H1 (cell line): ENCODE data around the gene B9D1. TPM values are rescaled to one million over a fixed set of nuclear protein-coding genes. Genes with fewer than 3 reads are reported as not detected.

Source experiments
- CTCF ChIA-PET: fragments of 300-600 bp; sonication (Branson Sonifier 250); formaldehyde crosslinking; loops from one replicate; lab custom pipeline; 2021; ENCODE audit not compliant: partially characterized antibody; lab: Charles Lee
- POLR2A ChIA-PET: fragments of 300-600 bp; sonication (Branson Sonifier 250); formaldehyde crosslinking; loops from one replicate; lab custom pipeline; 2021; ENCODE audit warnings: inconsistent platforms; ENCODE audit not compliant: partially characterized antibody; lab: Charles Lee
- DNase-seq, 2 experiments: peaks; one replicate each; pipeline versions ENCODE4 v3.0.0 to v3.0.0-alpha.2; 2010 to 2022; ENCODE audit warnings: low spot score in 2 of 2, low read depth in 1 of 2, mixed read lengths in 1 of 2
- FAIRE-seq: peaks from 2 replicates; lab custom pipeline; 2011; peaks lifted over from hg19 to GRCh38; lab: Jason Lieb, UNC
- H2AFZ ChIP-seq: 2 replicates; pipeline ENCODE4 v1.8.1; 2012; ENCODE audit warnings: low read length, inconsistent platforms
- H2AK5ac ChIP-seq: 2 replicates; pipeline ENCODE4 v1.6.1; 2013; ENCODE audit warnings: low read depth, low read length
- H2BK120ac ChIP-seq: replicated peaks from 2 replicates; pipeline ENCODE3; 2013; ENCODE audit warnings: low read depth, low read length, inconsistent platforms
- H2BK12ac ChIP-seq: 2 replicates; pipeline ENCODE4 v1.6.1; 2013; ENCODE audit warnings: low read depth, low read length
- H2BK15ac ChIP-seq: 2 replicates; pipeline ENCODE4 v1.6.1; 2013; ENCODE audit warnings: low read length
- H2BK20ac ChIP-seq: 2 replicates; pipeline ENCODE4 v1.6.1; 2013; ENCODE audit warnings: low read length
- H2BK5ac ChIP-seq: 2 replicates; pipeline ENCODE4 v1.6.1; 2013; ENCODE audit warnings: low read depth, low read length
- H3K14ac ChIP-seq: 2 replicates; pipeline ENCODE4 v1.6.1; 2013; ENCODE audit warnings: inconsistent platforms; ENCODE audit not compliant: insufficient read length
- H3K18ac ChIP-seq: 2 replicates; pipeline ENCODE4 v1.6.1; 2013; ENCODE audit warnings: low read length; ENCODE audit errors: extremely low read depth
- H3K23ac ChIP-seq: 2 replicates; pipeline ENCODE4 v1.6.1; 2013; ENCODE audit warnings: inconsistent platforms; ENCODE audit not compliant: insufficient read length
- H3K23me2 ChIP-seq: 2 replicates; pipeline ENCODE4 v1.6.1; 2013; ENCODE audit warnings: low read depth, low read length
- H3K27ac ChIP-seq: 2 replicates; pipeline ENCODE4 v1.6.1; 2011; ENCODE audit warnings: low read depth, low read length, inconsistent platforms
- H3K27me3 ChIP-seq, 4 experiments: replicated peaks in 1 of 4; 1 replicate in 1 of 4; 2 replicates in 3 of 4; pipeline versions ENCODE4 v1.6.1 to v1.8.1; 2011 to 2013; ENCODE audit warnings: low read length in 3 of 4, mild to moderate bottlenecking in 3 of 4, inconsistent platforms in 2 of 4, mixed read lengths in 2 of 4, moderate library complexity in 1 of 4; ENCODE audit not compliant: control insufficient read depth in 3 of 4, insufficient read depth in 3 of 4; ENCODE audit errors: extremely low read depth in 1 of 4
- H3K36me3 ChIP-seq, 4 experiments: 2 replicates each; pipeline versions ENCODE4 v1.6.1 to v1.8.1; 2011 to 2013; ENCODE audit warnings: mild to moderate bottlenecking in 4 of 4, low read length in 3 of 4, moderate library complexity in 2 of 4, control low read depth in 1 of 4, inconsistent platforms in 1 of 4; ENCODE audit not compliant: insufficient read depth in 4 of 4, control insufficient read depth in 2 of 4
- H3K4ac ChIP-seq: replicated peaks from 2 replicates; pipeline ENCODE3; 2013; ENCODE audit warnings: low read length, low read depth, mixed read lengths, inconsistent platforms; ENCODE audit not compliant: insufficient read length
- H3K4me1 ChIP-seq, 4 experiments: replicated peaks in 1 of 4; 1 replicate in 1 of 4; 2 replicates in 3 of 4; pipeline versions ENCODE4 v1.6.1 to v1.8.1; 2011 to 2013; ENCODE audit warnings: low read length in 3 of 4, inconsistent platforms in 2 of 4, mixed read lengths in 1 of 4; ENCODE audit not compliant: insufficient read depth in 4 of 4, control insufficient read depth in 3 of 4
- H3K4me2 ChIP-seq, 2 experiments: 2 replicates each; pipeline versions ENCODE4 v1.6.1 to v1.8.1; 2011 to 2013; ENCODE audit warnings: low read depth in 2 of 2, low read length in 2 of 2, control low read depth in 1 of 2, inconsistent platforms in 1 of 2, mild to moderate bottlenecking in 1 of 2; ENCODE audit not compliant: insufficient read depth in 1 of 2
- H3K4me3 ChIP-seq, 4 experiments: fragments of 200-600, 300-600 bp in 1 of 4; sonication (generic), shearing (Covaris generic), sonication (Bioruptor Twin) in 1 of 4; 2 replicates each; pipeline versions ENCODE4 v1.5.1 to v1.8.1; 2011 to 2016; ENCODE audit warnings: low read length in 4 of 4, low read depth in 3 of 4, control low read depth in 2 of 4, inconsistent platforms in 2 of 4, mild to moderate bottlenecking in 2 of 4, mixed read lengths in 1 of 4, moderate library complexity in 1 of 4; ENCODE audit not compliant: insufficient read depth in 2 of 4; ENCODE audit errors: extremely low read depth in 1 of 4
- H3K56ac ChIP-seq: replicated peaks from 2 replicates; pipeline ENCODE3; 2013; ENCODE audit warnings: low read depth, mild to moderate bottlenecking, mixed read lengths, low read length, inconsistent platforms; ENCODE audit not compliant: insufficient read length
- H3K79me1 ChIP-seq: 2 replicates; pipeline ENCODE4 v1.6.1; 2013; ENCODE audit warnings: low read depth, low read length, control low read depth
- H3K79me2 ChIP-seq, 2 experiments: 2 replicates each; pipeline versions ENCODE4 v1.6.1 to v1.8.1; 2012 to 2013; ENCODE audit warnings: low read length in 2 of 2, mild to moderate bottlenecking in 2 of 2, inconsistent platforms in 1 of 2; ENCODE audit not compliant: insufficient read depth in 2 of 2, control insufficient read depth in 1 of 2
- H3K9ac ChIP-seq, 4 experiments: replicated peaks in 1 of 4; 1 replicate in 1 of 4; 2 replicates in 3 of 4; pipeline versions ENCODE4 v1.6.1 to v1.8.1; 2011 to 2013; ENCODE audit warnings: low read depth in 3 of 4, low read length in 3 of 4, control low read depth in 2 of 4, mild to moderate bottlenecking in 2 of 4, moderate library complexity in 2 of 4, inconsistent platforms in 1 of 4; ENCODE audit errors: extremely low read depth in 1 of 4
- H3K9me3 ChIP-seq, 2 experiments: 2 replicates each; pipeline versions ENCODE4 v1.6.1 to v1.8.1; 2012 to 2013; ENCODE audit warnings: mild to moderate bottlenecking in 2 of 2, moderate library complexity in 2 of 2, control low read depth in 1 of 2, inconsistent platforms in 1 of 2, low read depth in 1 of 2, low read length in 1 of 2, mixed read lengths in 1 of 2; ENCODE audit not compliant: insufficient read depth in 2 of 2
- H4K20me1 ChIP-seq, 2 experiments: replicated peaks in 1 of 2; 2 replicates each; pipeline versions ENCODE3 to v1.8.1; 2011 to 2013; ENCODE audit warnings: inconsistent platforms in 2 of 2, low read length in 2 of 2, mild to moderate bottlenecking in 1 of 2; ENCODE audit not compliant: insufficient read depth in 2 of 2, control insufficient read depth in 1 of 2
- H4K5ac ChIP-seq: 2 replicates; pipeline ENCODE4 v1.6.1; 2013; ENCODE audit warnings: low read length, low read depth, mixed read lengths, inconsistent platforms; ENCODE audit not compliant: insufficient read length
- H4K8ac ChIP-seq: 2 replicates; pipeline ENCODE4 v1.8.0; 2013; ENCODE audit warnings: mild to moderate bottlenecking, moderate library complexity, low read length, inconsistent platforms; ENCODE audit not compliant: insufficient read depth; ENCODE audit errors: extremely low read depth
- H4K91ac ChIP-seq: replicated peaks from 2 replicates; pipeline ENCODE3; 2013; ENCODE audit warnings: low read length, mixed read lengths, inconsistent platforms; ENCODE audit not compliant: insufficient read length
- CBX5 ChIP-seq: fragments of 300-800, 300-1000 bp; sonication (generic); IDR thresholded peaks from 2 replicates; pipeline ENCODE4 v1.7.1; 2016; ENCODE audit warnings: antibody characterized with exemption, low read length, low read depth
- CTCF ChIP-seq, 3 experiments: IDR thresholded peaks; 1 replicate in 2 of 3; 2 replicates in 1 of 3; pipeline versions ENCODE4 v1.5.1 to v1.6.1; 2011; ENCODE audit warnings: low read length in 3 of 3, mild to moderate bottlenecking in 3 of 3, inconsistent platforms in 2 of 3, low read depth in 1 of 3, moderate library complexity in 1 of 3; ENCODE audit not compliant: insufficient read depth in 1 of 3; ENCODE audit errors: control extremely low read depth in 1 of 3
- FOSL1 ChIP-seq: IDR thresholded peaks from 2 replicates; pipeline ENCODE4 v1.6.1; 2011; ENCODE audit warnings: mild to moderate bottlenecking, low read depth, low read length, moderate library complexity; ENCODE audit not compliant: insufficient read depth
- MAFK ChIP-seq: IDR thresholded peaks from 2 replicates; pipeline ENCODE4 v1.6.1; 2012; ENCODE audit warnings: low read depth, mild to moderate bottlenecking, improper control_type of control experiment, low read length
- SP4 ChIP-seq: IDR thresholded peaks from 2 replicates; pipeline ENCODE4 v1.6.1; 2012; ENCODE audit warnings: low read length, inconsistent platforms
- TBP ChIP-seq: IDR thresholded peaks from 2 replicates; pipeline ENCODE4 v1.6.1; 2011; ENCODE audit warnings: low read depth, low read length, improper control_type of control experiment
- WGBS, 2 experiments: shearing (Covaris generic) in 1 of 2; methylation state at CpG; one replicate each; pipeline versions ENCODE4 v1.1.6 to v1.1.7; 2013 to 2015; ENCODE audit warnings: low lambda C conversion rate in 2 of 2, mixed read lengths in 2 of 2, inconsistent platforms in 1 of 2, low coverage in 1 of 2, missing lambda C conversion rate in 1 of 2; ENCODE audit not compliant: insufficient replicate concordance in 2 of 2, insufficient coverage in 1 of 2, insufficient read length in 1 of 2; ENCODE audit errors: extremely low coverage in 1 of 2, missing lambda C conversion rate in 1 of 2; 5-methylcytosine and 5-hydroxymethylcytosine counted together
- polyA plus RNA-seq, 7 experiments: library from polyadenylated mRNA; depleted of rRNA in 3 of 7; stranded (reverse) in 5 of 7; unstranded in 2 of 7; fragments of >200 nt in 5 of 7; fragments of 200-250 nt in 2 of 7; gene quantifications; 1 replicate in 5 of 7; 2 replicates in 1 of 7; 4 replicates in 1 of 7; pipeline versions ENCODE4 v1.2.1 to v1.2.3, GENCODE V29; 2011 to 2013; ENCODE audit warnings: missing spikeins in 2 of 7, mixed read lengths in 2 of 7
- total RNA-seq: library from RNA; stranded (reverse); fragmentation: NEBNext Ultra II Directional; extraction: Animal tissue kit (Norgen Biotek cat#: 25700); gene quantifications from 2 replicates; pipeline ENCODE4 v1.2.1, GENCODE V29; 2021

B9D1 gene
- total and polyA plus RNA-seq, 2 of the 8 experiments (the other 6 are each of a cell fraction or from before 2014, with no cell fraction given) = 24.6 to 65.7 TPM

GRCh38 chr17:19305761-19306159 lies 56.8 kb downstream of the B9D1 start:
- Histone ChIP-seq H3K4ac (no peak overlapping the region), H2BK12ac (no peak overlapping the region), H2AK5ac (no peak overlapping the region), H3K23me2 (no peaks in the 10 kb centered on the region), H3K56ac (no peak overlapping the region), H3K18ac (no peak overlapping the region), H3K9me3 (no peaks in the 10 kb centered on the region), H3K79me1 (peaks cover 18% of the 10 kb centered on the region), H3K14ac (no peak overlapping the region), H3K4me3 (no peak overlapping the region), H2AFZ (no peak overlapping the region), H3K4me1 (peaks cover 0 to 4% (median 0%) of the 10 kb centered on the region in 4 experiments; a peak in 2 of 7 replicates), H2BK120ac (no peak overlapping the region), H3K9ac (no peak overlapping the region), H4K5ac (no peak overlapping the region), H3K27ac (no peak overlapping the region), H4K8ac (no peak overlapping the region), H2BK15ac (no peak overlapping the region), H3K36me3 (peaks cover 0 to 3% (median 0%) of the 10 kb centered on the region in 4 experiments; a peak in 4 of 8 replicates), H2BK20ac (no peak overlapping the region), H3K79me2 (no peaks in the 10 kb centered on the region), H3K4me2 (no peak overlapping the region), H4K20me1 (peaks cover 6 to 31% of the 10 kb centered on the region in 2 experiments), H2BK5ac (no peak overlapping the region), H4K91ac (no peak overlapping the region), H3K27me3 (no peaks in the 10 kb centered on the region), H3K23ac (no peak overlapping the region)
- no peak for DNase-seq
- CTCF ChIA-PET = interaction anchor here (0.8 to 3.1 kb wide), 8 partner anchors 11 to 344 kb away, joined by 3 to 15 read pairs (median 5); no protein-coding TSS in a partner anchor
- POLR2A ChIA-PET = interaction anchor here (0.9 to 1.7 kb wide), 3 partner anchors 11 to 56 kb away, joined by 3 read pairs; no protein-coding TSS in a partner anchor
- WGBS, 2 experiments = 87% methylated on average over 5 of the region's 5 CpGs; no CpG with 5 or more reads in 1 of the 2 experiments
- no peak for FAIRE-seq
- TF ChIP-seq MAFK = no peak
- no peak for TF ChIP-seq SP4
- no peak for TF ChIP-seq TBP
- TF ChIP-seq FOSL1 = no peak
- TF ChIP-seq CTCF (IDR thresholded peaks at IDR 0.05; ENCODE audit: control extremely low read depth in 1 of 3, insufficient read depth in 1 of 3, low read depth in 1 of 3, low read length in 3 of 3) = no peak
- no peak for TF ChIP-seq CBX5
